Measurements from ENCODE around the gene ZNF273.
A peak's percentile ranks its signal among the peaks of the same experiment; 100 is the strongest.

The ZNF273 gene

DNA sequence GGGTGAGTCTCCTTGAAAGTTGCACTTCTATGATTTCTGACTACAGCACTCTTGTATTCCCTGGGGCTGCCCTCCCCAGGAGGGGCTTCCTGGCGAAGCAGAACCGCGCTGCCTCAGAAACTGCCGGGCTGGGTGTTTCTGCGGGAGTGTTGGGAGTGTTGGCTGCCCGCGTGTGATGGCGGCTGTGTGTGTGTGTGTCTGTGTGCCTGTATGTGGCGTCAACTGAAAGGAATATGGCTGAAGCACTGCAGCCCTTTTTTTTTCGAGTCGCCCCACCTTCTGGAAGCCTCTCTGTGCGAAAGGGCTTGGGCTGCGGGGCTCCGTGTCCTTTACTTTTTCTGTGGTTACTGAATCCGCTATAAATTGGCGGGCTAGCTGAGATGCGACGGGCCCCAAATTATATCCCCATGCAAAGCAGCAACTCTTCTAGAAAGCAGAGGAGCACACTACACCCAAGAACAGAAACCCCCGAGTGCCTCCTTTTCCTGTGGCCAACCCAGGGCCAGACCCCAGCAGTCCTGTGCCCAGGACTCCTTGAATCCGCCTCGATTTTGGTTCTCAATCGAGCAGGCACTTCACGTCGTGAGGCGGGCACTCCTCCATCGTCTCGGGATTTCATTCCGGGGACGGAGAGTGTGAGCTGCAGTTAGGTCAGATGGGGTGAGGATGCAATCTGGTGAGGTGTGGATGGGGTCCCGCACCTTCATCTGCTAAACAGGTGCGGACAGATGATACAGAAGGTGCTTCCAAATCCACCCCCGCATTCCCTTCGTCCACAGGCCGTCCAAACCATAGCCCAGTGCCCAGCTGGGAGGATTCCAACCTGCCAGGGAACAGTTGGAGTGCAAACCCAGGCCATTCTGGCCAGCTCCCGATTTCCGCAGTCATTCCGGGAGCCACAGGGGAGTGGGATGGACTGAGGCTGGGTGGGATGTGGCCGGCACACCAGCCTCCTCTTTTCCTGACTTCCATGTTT is 22.5 kb upstream of the ZNF273 start:
- DNase-seq = no peak
- TF ChIP-seq POLR2A (IDR thresholded peaks at IDR 0.05; ENCODE audit: low read length) = no peak
- no peak for TF ChIP-seq GATA1 (IDR thresholded peaks at IDR 0.05; ENCODE audit: low read depth, low read length)

- no peak for TF ChIP-seq GATA1 (IDR thresholded peaks at IDR 0.05; ENCODE audit: low read depth, low read length)
- TF ChIP-seq POLR2A (IDR thresholded peaks at IDR 0.05; ENCODE audit: low read length) = no peak
- no peak for DNase-seq
Observed at GRCh38 chr7:64881461-64882287, 21.4 kb upstream of the ZNF273 start.

- peak; percentile 48 to 61 for DNase-seq
- no peak for TF ChIP-seq POLR2A (IDR thresholded peaks at IDR 0.05; ENCODE audit: low read length)
Observed at GRCh38 chr7:64882341-64883112, 20.5 kb upstream of the ZNF273 start.

GRCh38 chr7:64883113-64883905 is 19.8 kb upstream of the ZNF273 start:
- TF ChIP-seq POLR2A (IDR thresholded peaks at IDR 0.05; ENCODE audit: low read length) (no peak), GATA1 (IDR thresholded peaks at IDR 0.05; ENCODE audit: low read depth, low read length) (no peak)
- no peak for DNase-seq

- TF ChIP-seq POLR2A (IDR thresholded peaks at IDR 0.05; ENCODE audit: low read length) (no peak), GATA1 (IDR thresholded peaks at IDR 0.05; ENCODE audit: low read depth, low read length) (no peak)
Observed at GRCh38 chr7:64884085-64884912, 18.8 kb upstream of the ZNF273 start.

GRCh38 chr7:64884913-64885370 is 18.1 kb upstream of the ZNF273 start:
- TF ChIP-seq GATA1 (IDR thresholded peaks at IDR 0.05; ENCODE audit: low read depth, low read length) (no peak), POLR2A (IDR thresholded peaks at IDR 0.05; ENCODE audit: low read length) (no peak)
- no peak for DNase-seq

More at GRCh38 chr7:64884085-64884912, 18.8 kb upstream of the ZNF273 start:
- DNase-seq = no peak

DNA sequence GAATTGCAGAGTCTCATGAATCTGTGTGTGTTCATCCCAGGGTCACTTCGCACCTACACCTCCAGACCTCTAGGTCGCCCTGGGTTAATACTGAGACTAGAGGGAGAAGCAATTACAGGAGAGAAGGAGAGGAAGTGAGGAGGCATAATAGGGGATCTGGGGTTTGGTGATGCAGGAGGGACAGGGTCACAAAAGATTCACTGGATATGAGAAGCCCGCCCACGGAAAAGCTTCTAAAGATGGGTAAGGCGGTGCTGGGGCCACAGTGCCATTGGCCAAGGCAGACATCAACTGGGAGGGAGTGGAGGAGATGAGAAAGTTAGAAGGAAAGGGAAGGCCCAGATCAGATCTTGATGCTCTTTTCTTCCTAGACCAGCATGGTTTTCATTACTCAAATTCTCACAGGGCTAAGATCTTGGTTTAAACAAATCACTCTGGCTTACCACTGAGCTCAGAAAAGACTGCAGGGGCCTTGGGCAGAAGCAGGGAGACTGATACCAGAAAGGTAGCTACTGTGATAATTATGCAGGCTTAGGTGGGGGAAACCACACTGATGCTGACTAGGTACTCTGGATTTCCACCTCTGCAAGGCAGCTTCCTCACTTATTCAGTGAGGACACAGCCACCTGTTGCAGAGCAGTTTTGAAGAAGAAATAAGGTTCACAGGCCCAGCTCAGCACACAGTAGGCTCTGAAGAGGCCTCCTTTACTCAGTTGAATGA is 17.4 kb upstream of the ZNF273 start:
- DNase-seq = no peak
- no peak for TF ChIP-seq GATA1 (IDR thresholded peaks at IDR 0.05; ENCODE audit: low read depth, low read length)
- TF ChIP-seq POLR2A (IDR thresholded peaks at IDR 0.05; ENCODE audit: low read length) = no peak

DNA sequence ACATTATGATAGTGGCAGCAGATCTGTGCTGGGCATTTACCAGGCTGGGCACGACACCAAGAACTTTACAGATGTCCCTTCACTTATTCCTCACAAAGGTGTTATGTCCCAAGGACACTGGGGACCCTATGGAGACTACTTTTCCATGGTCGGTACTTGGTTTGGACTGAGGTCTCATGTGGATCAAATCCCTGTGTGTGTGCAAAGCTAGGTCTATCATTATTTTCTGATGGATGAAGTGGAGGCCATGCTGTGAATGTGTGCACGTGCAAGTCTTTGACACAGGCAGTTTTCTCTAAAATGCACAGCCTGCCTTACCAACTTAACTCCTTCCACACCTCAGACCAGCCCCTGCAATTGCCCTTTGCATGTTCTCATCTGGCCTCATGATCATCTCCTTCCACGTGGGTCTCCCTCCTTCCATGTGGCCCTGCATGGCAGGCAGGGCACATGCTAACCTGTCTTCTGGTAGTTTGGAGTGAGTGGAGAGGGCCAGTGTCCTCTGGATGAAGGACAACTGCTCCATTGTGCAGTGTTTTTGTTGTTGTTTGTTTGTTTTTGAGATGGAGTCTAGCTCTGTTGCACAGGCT is 16.0 kb upstream of the ZNF273 start:
- no peak for TF ChIP-seq GATA1 (IDR thresholded peaks at IDR 0.05; ENCODE audit: low read depth, low read length)
- TF ChIP-seq POLR2A (IDR thresholded peaks at IDR 0.05; ENCODE audit: low read length) = no peak
- no peak for DNase-seq

- TF ChIP-seq GATA1 (IDR thresholded peaks at IDR 0.05; ENCODE audit: low read depth, low read length) = no peak
- TF ChIP-seq POLR2A (IDR thresholded peaks at IDR 0.05; ENCODE audit: low read length) = peak; percentile 75
- peak; percentile 86 to 88 for DNase-seq
Observed at GRCh38 chr7:64887756-64888508, 15.1 kb upstream of the ZNF273 start.

- TF ChIP-seq POLR2A (IDR thresholded peaks at IDR 0.05; ENCODE audit: low read length) = peak; percentile 37
- TF ChIP-seq GATA1 (IDR thresholded peaks at IDR 0.05; ENCODE audit: low read depth, low read length) = no peak
- peak; percentile 65 to 77 for DNase-seq
Observed at GRCh38 chr7:64888561-64888900, 14.5 kb upstream of the ZNF273 start.

Data from erythroblast (primary cell).